Measurements from ENCODE around the gene MSMP.

Gene MSMP

GRCh38 chr9:35717132-35717870 is 36.8 kb downstream of the MSMP start:
- DNase-seq, result no peak

- peak; percentile 10 for DNase-seq
These were observed 37.8 kb downstream of the MSMP start for GRCh38 chr9:35716230-35716629.

GRCh38 chr9:35714579-35715252 is 39.4 kb downstream of the MSMP start:
- no peak for DNase-seq

- no peak for DNase-seq
These were observed 40.0 kb downstream of the MSMP start for GRCh38 chr9:35714123-35714522.

GRCh38 chr9:35713578-35713977 is 40.5 kb downstream of the MSMP start:
- DNase-seq, result no peak

DNA sequence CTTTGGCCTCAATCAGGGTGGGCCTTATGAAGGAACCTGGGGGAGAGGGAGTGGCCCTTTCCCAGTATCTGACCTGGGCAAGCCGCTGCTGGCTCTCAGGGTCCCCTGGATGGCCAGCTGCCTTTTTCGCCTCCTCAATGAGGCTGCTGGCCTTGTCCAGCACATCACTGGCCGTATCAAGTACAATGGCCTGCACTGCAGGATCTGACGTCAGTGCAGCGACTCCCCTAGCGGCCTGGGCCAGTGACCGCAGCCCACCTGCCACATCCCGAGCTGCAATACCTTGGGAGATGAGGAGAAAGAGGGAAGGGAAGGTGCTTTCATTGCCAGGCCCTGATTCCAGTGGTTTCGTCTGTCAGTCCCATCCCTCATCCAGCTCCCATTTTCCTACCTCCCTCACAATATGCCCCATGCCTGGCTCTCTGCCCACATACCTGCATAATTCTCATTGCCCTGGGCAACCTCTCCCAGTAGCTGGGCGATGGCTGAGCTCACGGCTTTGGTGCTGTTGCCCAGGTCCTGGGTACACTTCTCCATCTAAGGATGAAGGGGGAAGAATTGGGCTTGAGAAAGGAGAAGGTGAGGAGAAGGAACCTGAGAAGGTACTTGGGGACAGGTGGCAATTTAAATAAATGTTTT is 41.2 kb downstream of the MSMP start:
- DNase-seq, result no peak

DNA sequence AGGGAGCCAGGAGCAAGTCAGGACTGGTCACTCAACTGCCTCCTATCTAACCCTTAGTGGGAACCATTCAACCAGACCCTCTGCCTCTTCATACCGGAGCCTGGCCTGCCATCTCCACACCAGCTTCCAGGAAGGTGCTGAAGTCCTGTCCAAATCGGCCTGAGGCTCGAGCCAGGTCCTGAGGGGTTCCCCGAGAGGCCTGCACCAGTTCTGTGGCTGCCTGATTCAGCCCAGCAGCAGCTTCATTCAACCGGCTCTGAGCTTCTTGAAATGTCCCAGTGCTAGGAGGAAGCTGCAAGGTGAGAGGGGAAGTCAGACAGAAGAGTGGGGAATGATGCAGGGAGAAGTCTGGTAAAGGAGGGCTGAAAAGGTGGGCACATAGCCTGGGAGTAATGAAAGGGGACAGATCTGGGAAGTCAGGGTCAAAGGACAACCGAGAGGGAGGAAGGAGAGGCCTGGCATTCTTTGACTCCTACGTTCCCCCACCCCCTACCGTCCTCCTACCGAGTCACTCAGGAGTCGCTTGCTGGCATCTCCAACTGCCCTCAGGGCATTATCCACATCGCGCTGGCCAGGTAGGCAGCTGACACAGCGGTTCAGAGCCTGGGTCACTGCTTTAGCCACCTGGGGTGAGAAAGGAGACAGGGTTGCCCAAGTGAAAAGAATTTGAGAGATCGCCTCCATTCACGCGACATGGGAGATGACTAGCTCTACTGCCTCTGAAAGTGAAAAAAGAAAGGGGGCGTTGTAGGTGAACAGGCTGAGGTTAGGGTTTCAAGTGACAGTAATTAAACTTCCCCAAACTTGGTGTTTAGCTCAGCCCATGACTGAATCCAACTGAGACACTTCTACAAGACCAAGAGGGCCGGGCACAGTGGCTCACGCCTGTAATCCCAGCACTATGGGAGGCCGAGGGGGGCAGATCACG is 42.3 kb downstream of the MSMP start:
- DNase-seq, result no peak

DNA sequence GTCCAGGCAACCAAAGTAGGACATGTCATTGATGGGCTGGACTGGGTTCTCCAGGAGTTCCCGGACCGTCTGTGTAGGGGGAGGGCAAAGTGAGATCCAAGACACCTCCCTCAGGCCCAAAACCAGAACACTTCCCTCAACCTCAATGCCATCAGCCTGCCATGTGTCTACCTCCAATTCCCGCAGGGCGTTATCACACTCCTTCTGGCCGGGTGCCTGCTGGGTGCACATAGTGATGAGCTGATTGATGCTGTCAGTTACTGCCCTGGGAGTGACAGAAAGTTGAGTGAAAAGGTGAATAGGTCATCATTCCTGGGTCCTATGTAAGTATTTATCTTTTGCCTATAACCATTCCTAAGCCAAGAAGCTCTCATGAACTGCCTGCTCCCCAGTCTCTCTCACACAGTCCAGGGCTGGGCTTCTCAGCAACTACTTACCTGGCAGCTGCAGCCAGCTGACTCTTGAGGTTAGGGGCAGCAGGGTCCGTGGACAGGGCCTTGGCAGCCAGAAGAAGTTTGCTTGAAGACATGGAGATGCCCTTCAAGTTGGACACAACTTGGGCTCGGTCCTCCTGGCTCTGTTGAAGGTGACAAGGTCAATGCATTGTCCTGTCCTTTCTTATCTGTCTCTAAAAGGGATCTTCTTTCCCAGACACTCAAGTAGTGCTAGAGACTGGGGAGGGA is 43.1 kb downstream of the MSMP start:
- no peak for DNase-seq

- no peak for DNase-seq
These were observed 45.9 kb downstream of the MSMP start for GRCh38 chr9:35708146-35708545.

GRCh38 chr9:35706951-35707350 is 47.1 kb downstream of the MSMP start:
- no peak for DNase-seq

- DNase-seq, result no peak
These were observed 48.1 kb downstream of the MSMP start for GRCh38 chr9:35705836-35706430.

GRCh38 chr9:35705372-35705771 is 48.7 kb downstream of the MSMP start:
- DNase-seq, result no peak

GRCh38 chr9:35703906-35704672 is 50.0 kb downstream of the MSMP start:
- no peak for DNase-seq
